Natural killer cell (primary cell): ENCODE measurements around the gene IGF2BP1. TPM values are rescaled to one million over a fixed set of nuclear protein-coding genes. Genes with fewer than 3 reads are reported as not detected.

ENCODE experiments used
- ATAC-seq, 3 donors: fragments of 150-1000 bp in 2 of 3; fragments of 200-7000 bp in 1 of 3; cut with Tn5 transposase; 1 replicate in 1 of 3; 2 replicates in 2 of 3; pipeline ENCODE4 v1.10.0; 2021; ENCODE audit warnings: mild to moderate bottlenecking in 2 of 3, moderate library complexity in 2 of 3
- DNase-seq, 2 donors: peaks; one replicate each; pipeline versions ENCODE4 v3.0.0 to v3.0.0-alpha.2; 2013 to 2021; ENCODE audit warnings: mixed read lengths in 1 of 2
- H3K27ac ChIP-seq: one replicate; pipeline ENCODE4 v1.5.1; 2013; ENCODE audit warnings: mild to moderate bottlenecking, low read length
- H3K27me3 ChIP-seq: one replicate; pipeline ENCODE4 v1.6.1; 2013; ENCODE audit warnings: low read length; ENCODE audit not compliant: control insufficient read depth, insufficient read depth
- H3K36me3 ChIP-seq: one replicate; pipeline ENCODE4 v1.6.1; 2013; ENCODE audit warnings: low read length; ENCODE audit not compliant: control insufficient read depth, insufficient read depth
- H3K4me1 ChIP-seq: one replicate; pipeline ENCODE4 v1.6.1; 2013; ENCODE audit warnings: low read length; ENCODE audit not compliant: control insufficient read depth, insufficient read depth
- H3K4me3 ChIP-seq: one replicate; pipeline ENCODE4 v1.5.1; 2013; ENCODE audit warnings: low read length
- H3K9me3 ChIP-seq: one replicate; pipeline ENCODE4 v1.6.1; 2013; ENCODE audit warnings: low read length; ENCODE audit not compliant: control insufficient read depth, insufficient read depth
- H3K27ac Mint-ChIP-seq, 2 donors: one replicate each; pipeline ENCODE4 v1.8.0; 2022; ENCODE audit warnings: mild to moderate bottlenecking in 2 of 2, mixed read lengths in 2 of 2, moderate library complexity in 1 of 2
- H3K27me3 Mint-ChIP-seq, 2 donors: one replicate each; pipeline ENCODE4 v1.8.0; 2022; ENCODE audit warnings: low read depth in 2 of 2, mixed read lengths in 2 of 2
- H3K36me3 Mint-ChIP-seq: one replicate; pipeline ENCODE4 v1.8.0; 2022; ENCODE audit warnings: mixed read lengths
- H3K4me1 Mint-ChIP-seq, 2 donors: one replicate each; pipeline ENCODE4 v1.8.0; 2022; ENCODE audit warnings: mixed read lengths in 2 of 2
- H3K4me3 Mint-ChIP-seq: one replicate; pipeline ENCODE4 v1.8.0; 2022; ENCODE audit warnings: mild to moderate bottlenecking, moderate library complexity, mixed read lengths
- H3K9me3 Mint-ChIP-seq, 2 donors: one replicate each; pipeline ENCODE4 v1.8.0; 2022; ENCODE audit warnings: mixed read lengths in 2 of 2
- CTCF ChIP-seq: fragments of 200-600 bp; IDR thresholded peaks from one replicate; pipeline ENCODE4 v1.8.0; 2022; ENCODE audit warnings: antibody characterized with exemption
- WGBS: methylation state at CpG from one replicate; pipeline ENCODE4 v1.1.7; 2013; ENCODE audit warnings: missing lambda C conversion rate; ENCODE audit not compliant: insufficient coverage; 5-methylcytosine and 5-hydroxymethylcytosine counted together
- intact Hi-C: fragments of 100-400 bp; cut with micrococcal nuclease; formaldehyde crosslinking; loops from one replicate; pipeline ENCODE4 v1.14.2; 2022
- total RNA-seq, 4 donors: library from RNA; stranded (reverse); fragments of 120-200 nt in 1 of 4; gene quantifications; one replicate each; pipeline versions ENCODE4 v1.2.3 to v1.2.4, GENCODE V29; 2013 to 2022

The IGF2BP1 gene
- total RNA-seq, 3 donors from 2014 or later (not counting 1 experiment from before 2014, with no cell fraction given) = not detected

DNA sequence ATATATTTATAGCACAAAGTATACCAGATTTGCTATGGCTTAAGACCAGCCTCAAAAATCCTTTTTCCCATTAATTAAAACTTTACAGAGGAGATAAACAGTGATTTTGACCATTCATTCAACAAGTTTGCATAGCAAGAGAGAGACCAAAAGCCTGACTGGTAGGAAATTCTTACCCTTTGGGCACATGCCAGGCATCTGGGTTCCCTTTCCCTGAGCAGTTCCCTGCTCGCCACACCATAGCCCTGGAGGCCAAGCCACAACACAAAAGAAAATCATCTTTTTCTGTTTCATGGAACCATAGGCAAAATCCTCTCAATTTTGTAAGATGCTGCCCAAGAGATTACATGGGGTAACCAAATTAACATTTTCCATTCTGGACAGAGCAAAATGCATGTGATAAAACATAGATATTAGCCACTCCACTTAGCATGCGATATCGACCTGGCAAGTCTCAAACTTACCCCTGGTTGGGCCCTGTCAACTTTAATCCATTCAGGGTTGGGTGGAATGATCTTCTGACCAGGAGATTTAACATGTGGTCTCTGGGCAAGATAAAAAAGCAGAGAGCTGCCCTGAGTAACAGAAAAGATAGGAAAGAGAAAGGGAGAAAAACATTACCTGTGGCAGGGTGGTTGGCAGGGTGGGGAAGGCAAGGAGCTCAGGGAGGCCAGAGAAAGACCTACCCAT, 77.8 kb downstream of the IGF2BP1 start:
- DNase-seq (no peak), ATAC-seq (no peak)
- Histone ChIP-seq H3K27ac (no peak overlapping the region), H3K9me3 (no peaks in the 10 kb centered on the region), H3K4me1 (no peaks in the 10 kb centered on the region), H3K36me3 (no peaks in the 10 kb centered on the region), H3K4me3 (no peak overlapping the region), H3K27me3 (no peaks in the 10 kb centered on the region)
- Mint-ChIP-seq H3K4me1 (no peaks in the 10 kb centered on the region), H3K36me3 (no peaks in the 10 kb centered on the region), H3K27ac (no peak overlapping the region), H3K4me3 (no peak overlapping the region), H3K27me3 (peaks cover 18 to 32% of the 10 kb centered on the region in 2 donors), H3K9me3 (no peaks in the 10 kb centered on the region)
- WGBS = 85% methylated on average over 3 of the region's 3 CpGs
- TF ChIP-seq CTCF = no peak
- intact Hi-C loops = no loop called here

DNA sequence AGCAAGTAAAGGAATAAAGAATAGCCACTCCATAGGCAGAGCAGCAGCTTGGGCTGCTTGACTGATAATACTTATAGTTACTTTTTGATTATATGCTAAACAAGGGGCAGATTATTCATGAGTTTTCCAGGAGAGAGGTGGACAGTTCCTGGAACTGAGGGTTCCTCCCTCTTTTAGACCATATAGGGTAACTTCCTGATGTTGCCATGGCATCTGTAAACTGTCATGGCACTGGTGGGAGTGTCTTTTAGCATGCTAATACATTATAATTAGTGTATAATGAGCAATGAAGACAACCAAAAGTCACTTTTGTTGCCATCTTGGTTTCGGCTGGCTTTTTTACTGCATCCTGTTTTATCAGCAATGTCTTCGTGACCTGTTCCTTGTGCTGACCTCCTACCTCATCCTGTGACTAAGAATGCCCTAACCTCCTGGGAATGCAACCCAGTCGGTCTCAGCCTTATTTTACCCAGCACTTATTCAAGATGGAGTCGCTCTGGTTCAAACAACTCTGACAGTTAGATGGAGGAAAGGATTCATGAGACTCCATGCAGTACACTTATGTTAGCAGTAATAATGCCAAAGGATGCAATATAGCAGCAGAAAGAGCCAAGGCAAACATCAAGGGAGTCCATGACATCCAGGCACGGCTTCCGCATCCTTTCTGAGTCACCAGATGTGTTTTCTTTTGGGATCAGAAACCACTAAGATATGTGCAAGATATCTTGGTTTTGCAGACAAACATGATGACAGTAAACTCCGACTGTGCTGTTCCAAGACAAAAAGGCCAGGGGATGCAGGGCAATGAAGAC, 79.6 kb downstream of the IGF2BP1 start:
- no peak overlapping the region for H3K27ac Mint-ChIP-seq
- no peaks in the 10 kb centered on the region for H3K36me3 Mint-ChIP-seq
- no peak for ATAC-seq
- H3K4me3 Mint-ChIP-seq = no peak overlapping the region
- H3K4me3 ChIP-seq = no peak overlapping the region
- peaks cover 19 to 32% of the 10 kb centered on the region in 2 donors for H3K27me3 Mint-ChIP-seq
- H3K27me3 ChIP-seq = no peaks in the 10 kb centered on the region
- intact Hi-C loops = no loop called here
- no peaks in the 10 kb centered on the region for H3K9me3 Mint-ChIP-seq
- WGBS = 79% methylated on average over 7 of the region's 7 CpGs
- no peak for DNase-seq
- no peaks in the 10 kb centered on the region for H3K36me3 ChIP-seq
- H3K27ac ChIP-seq = no peak overlapping the region
- no peaks in the 10 kb centered on the region for H3K9me3 ChIP-seq
- no peak for TF ChIP-seq CTCF
- no peaks in the 10 kb centered on the region for H3K4me1 ChIP-seq
- H3K4me1 Mint-ChIP-seq = no peaks in the 10 kb centered on the region

GRCh38 chr17:49078248-49078647, 81.1 kb downstream of the IGF2BP1 start:
- no peaks in the 10 kb centered on the region for H3K9me3 ChIP-seq
- Mint-ChIP-seq H3K27ac (no peak overlapping the region), H3K9me3 (no peaks in the 10 kb centered on the region), H3K27me3 (peaks cover 19 to 32% of the 10 kb centered on the region in 2 donors), H3K4me1 (no peaks in the 10 kb centered on the region), H3K4me3 (no peak overlapping the region), H3K36me3 (no peaks in the 10 kb centered on the region)
- intact Hi-C loops = no loop called here
- H3K27me3 ChIP-seq = no peaks in the 10 kb centered on the region
- TF ChIP-seq CTCF = no peak
- no peak for ATAC-seq
- no peaks in the 10 kb centered on the region for H3K36me3 ChIP-seq
- no peaks in the 10 kb centered on the region for H3K4me1 ChIP-seq
- no peak overlapping the region for H3K27ac ChIP-seq
- 86% methylated on average over 7 of the region's 7 CpGs for WGBS
- no peak overlapping the region for H3K4me3 ChIP-seq
- DNase-seq = no peak
